ENCODE data around the gene KIF3C. TPM values are rescaled to one million over a fixed set of nuclear protein-coding genes. Genes with fewer than 3 reads are reported as not detected.

Gene KIF3C
- total and polyA plus RNA-seq, 2 donors (not counting 3 experiments of a cell fraction or from before 2014, with no cell fraction given) = 11.4 to 40.7 TPM

DNA sequence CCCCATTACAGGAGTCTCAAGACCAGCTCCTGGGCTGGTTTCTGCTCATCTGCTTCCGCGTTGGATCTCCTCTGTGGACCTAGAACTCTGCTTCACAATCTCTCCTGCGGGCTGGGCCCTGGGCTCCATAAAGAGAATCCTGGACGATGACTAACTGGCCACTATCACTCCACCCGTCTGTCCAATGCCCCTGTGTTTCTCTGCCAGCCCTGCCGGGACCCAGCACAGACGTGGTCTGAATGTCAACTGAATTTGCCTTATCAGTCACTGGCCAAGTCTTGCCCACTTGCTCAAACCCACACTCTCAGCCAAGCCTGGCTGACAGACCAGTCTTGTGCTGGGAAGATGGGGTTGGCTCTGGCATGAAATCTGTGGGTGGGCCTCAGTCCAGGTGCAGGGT, 17.4 kb downstream of the KIF3C start:
- Histone ChIP-seq H3K79me2 (ENCODE audit: control insufficient read depth, insufficient read depth, low read length) (peaks cover 11% of the 10 kb centered on the region), H3K27ac (ENCODE audit: insufficient read depth, low read depth, low read length) (no peak overlapping the region), H2AFZ (ENCODE audit: low read depth, low read length) (no peak overlapping the region), H3K36me3 (ENCODE audit: control insufficient read depth in 2 of 2, extremely low read depth in 1 of 2, insufficient read depth in 2 of 2, low read length in 2 of 2) (peaks cover 0 to 3% of the 10 kb centered on the region in 2 experiments), H3K9ac (replicated peaks; ENCODE audit: extremely low read depth, insufficient read depth, low read length) (no peak overlapping the region), H3K4me3 (replicated peaks in 1 of 3; ENCODE audit: insufficient read depth in 1 of 3, low read depth in 1 of 3, low read length in 3 of 3) (no peak overlapping the region), H3K9me3 (replicated peaks; ENCODE audit: control insufficient read depth, insufficient read depth, low read length) (no peaks in the 10 kb centered on the region), H3K9me1 (replicated peaks; ENCODE audit: control insufficient read depth, extremely low read depth, insufficient read depth, low read length) (no peaks in the 10 kb centered on the region), H3K4me2 (ENCODE audit: insufficient read depth, low read length) (no peak overlapping the region), H3K4me1 (ENCODE audit: control insufficient read depth, extremely low read depth, insufficient read depth, low read length) (peaks cover 29% of the 10 kb centered on the region), H3K27me3 (ENCODE audit: control insufficient read depth in 2 of 2, insufficient read depth in 2 of 2, low read length in 2 of 2) (no peaks in the 10 kb centered on the region), H4K20me1 (replicated peaks; ENCODE audit: control insufficient read depth, extremely low read depth, insufficient read depth, low read length) (no peaks in the 10 kb centered on the region)
- TF ChIP-seq FOS (IDR thresholded peaks at IDR 0.05; ENCODE audit: borderline replicate concordance, insufficient read depth, low read length) = no peak
- no peak for TF ChIP-seq GATA2 (IDR thresholded peaks at IDR 0.05; ENCODE audit: insufficient read depth, insufficient read length, low read depth, low read length)
- TF ChIP-seq EZH2 (IDR thresholded peaks at IDR 0.05; ENCODE audit: borderline replicate concordance, low read depth, low read length, severe bottlenecking) = no peak
- TF ChIP-seq CTCF (IDR thresholded peaks at IDR 0.05; ENCODE audit: extremely low read depth in 1 of 2, insufficient read depth in 1 of 2, low read depth in 1 of 2, low read length in 2 of 2) = no peak
- TF ChIP-seq JUN (IDR thresholded peaks at IDR 0.05; ENCODE audit: borderline replicate concordance, insufficient read depth, insufficient read length, low read depth) = no peak
- no peak for TF ChIP-seq POLR2AphosphoS5 (IDR thresholded peaks at IDR 0.05; ENCODE audit: insufficient read depth, low read depth, low read length)
- TF ChIP-seq POLR2A (IDR thresholded peaks at IDR 0.05; ENCODE audit: low read depth, low read length) = no peak
- no peak for TF ChIP-seq MAX (IDR thresholded peaks at IDR 0.05; ENCODE audit: insufficient read depth, insufficient read length)
- TF ChIP-seq MYC (IDR thresholded peaks at IDR 0.05; ENCODE audit: low read depth, low read length) = no peak
- FAIRE-seq = no peak
- ChIA-PET POLR2A (no interaction called here), CTCF (interaction anchor here (0.9 to 1.6 kb wide), 3 partner anchors 9 to 27 kb away, joined by 3 to 6 read pairs (median 4); no protein-coding TSS in a partner anchor)
- dilution Hi-C loops (cut with MboI; ENCODE audit: extremely low pct_ligation_motif_present, low sequenced_read_pairs) = no loop called here
- intact Hi-C loops (cut with micrococcal nuclease) = no loop called here
- DNase-seq (ENCODE audit: low read depth, low spot score) = no peak
- no TSS peak for BruUV-seq (replicated peaks)

Data from endothelial cell of umbilical vein (primary cell).